ENCODE results near the gene BCL2L11. TPM values are rescaled to one million over a fixed set of nuclear protein-coding genes. Genes with fewer than 3 reads are reported as not detected.

BCL2L11 gene
- total and polyA plus RNA-seq, 2 experiments from 2014 or later = 10.6 to 22.5 TPM

DNA sequence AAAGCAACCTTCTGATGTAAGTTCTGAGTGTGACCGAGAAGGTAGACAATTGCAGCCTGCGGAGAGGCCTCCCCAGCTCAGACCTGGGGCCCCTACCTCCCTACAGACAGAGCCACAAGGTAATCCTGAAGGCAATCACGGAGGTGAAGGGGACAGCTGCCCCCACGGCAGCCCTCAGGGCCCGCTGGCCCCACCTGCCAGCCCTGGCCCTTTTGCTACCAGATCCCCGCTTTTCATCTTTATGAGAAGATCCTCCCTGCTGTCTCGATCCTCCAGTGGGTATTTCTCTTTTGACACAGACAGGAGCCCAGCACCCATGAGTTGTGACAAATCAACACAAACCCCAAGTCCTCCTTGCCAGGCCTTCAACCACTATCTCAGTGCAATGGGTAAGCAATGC lies 3.0 kb downstream of the BCL2L11 start:
- peaks cover 31% of the 10 kb centered on the region for H3K27me3 ChIP-seq (ENCODE audit: insufficient read depth)
- no peaks in the 10 kb centered on the region for H3K4me1 ChIP-seq (ENCODE audit: insufficient read depth)
- ATAC-seq = no peak
- no peak overlapping the region for H3K27ac ChIP-seq (ENCODE audit: low read depth)
- H3K9me2 ChIP-seq (ENCODE audit: insufficient read depth) = no peaks in the 10 kb centered on the region
- H2AFZ ChIP-seq = no peak overlapping the region
- peak overlapping the region; percentile 93 for H3K4me3 ChIP-seq
- no peak for DNase-seq (ENCODE audit: low spot score)
- peaks cover 68% of the 10 kb centered on the region for H3K79me2 ChIP-seq (replicated peaks; ENCODE audit: insufficient read depth)
- peaks cover 36% of the 10 kb centered on the region for H3K36me3 ChIP-seq (ENCODE audit: insufficient read depth)
- TF ChIP-seq, protein P1, sequence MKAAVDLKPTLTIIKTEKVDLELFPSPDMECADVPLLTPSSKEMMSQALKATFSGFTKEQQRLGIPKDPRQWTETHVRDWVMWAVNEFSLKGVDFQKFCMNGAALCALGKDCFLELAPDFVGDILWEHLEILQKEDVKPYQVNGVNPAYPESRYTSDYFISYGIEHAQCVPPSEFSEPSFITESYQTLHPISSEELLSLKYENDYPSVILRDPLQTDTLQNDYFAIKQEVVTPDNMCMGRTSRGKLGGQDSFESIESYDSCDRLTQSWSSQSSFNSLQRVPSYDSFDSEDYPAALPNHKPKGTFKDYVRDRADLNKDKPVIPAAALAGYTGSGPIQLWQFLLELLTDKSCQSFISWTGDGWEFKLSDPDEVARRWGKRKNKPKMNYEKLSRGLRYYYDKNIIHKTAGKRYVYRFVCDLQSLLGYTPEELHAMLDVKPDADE (IDR thresholded peaks at IDR 0.05) = no peak
- TF ChIP-seq EZH2phosphoT487 (IDR thresholded peaks at IDR 0.05; ENCODE audit: unreplicated experiment) (no peak), EZH2 (IDR thresholded peaks at IDR 0.05; ENCODE audit: low read depth, unreplicated experiment) (no peak), CREB1 (CRISPR knock-in tag; IDR thresholded peaks at IDR 0.05; ENCODE audit: low read depth) (no peak), NANOG (IDR thresholded peaks at IDR 0.05; ENCODE audit: borderline replicate concordance) (no peak), JUNB (IDR thresholded peaks at IDR 0.05; ENCODE audit: unreplicated experiment) (no peak), ZNF114 (CRISPR knock-in tag; IDR thresholded peaks at IDR 0.05) (no peak), STAT1 (IDR thresholded peaks at IDR 0.05; ENCODE audit: unreplicated experiment) (no peak), POLR2AphosphoS5 (IDR thresholded peaks at IDR 0.05; ENCODE audit: low read depth) (no peak), ZNF331 (CRISPR knock-in tag; IDR thresholded peaks at IDR 0.05; ENCODE audit: low read depth) (no peak)
- TF ChIP-seq, protein P2, sequence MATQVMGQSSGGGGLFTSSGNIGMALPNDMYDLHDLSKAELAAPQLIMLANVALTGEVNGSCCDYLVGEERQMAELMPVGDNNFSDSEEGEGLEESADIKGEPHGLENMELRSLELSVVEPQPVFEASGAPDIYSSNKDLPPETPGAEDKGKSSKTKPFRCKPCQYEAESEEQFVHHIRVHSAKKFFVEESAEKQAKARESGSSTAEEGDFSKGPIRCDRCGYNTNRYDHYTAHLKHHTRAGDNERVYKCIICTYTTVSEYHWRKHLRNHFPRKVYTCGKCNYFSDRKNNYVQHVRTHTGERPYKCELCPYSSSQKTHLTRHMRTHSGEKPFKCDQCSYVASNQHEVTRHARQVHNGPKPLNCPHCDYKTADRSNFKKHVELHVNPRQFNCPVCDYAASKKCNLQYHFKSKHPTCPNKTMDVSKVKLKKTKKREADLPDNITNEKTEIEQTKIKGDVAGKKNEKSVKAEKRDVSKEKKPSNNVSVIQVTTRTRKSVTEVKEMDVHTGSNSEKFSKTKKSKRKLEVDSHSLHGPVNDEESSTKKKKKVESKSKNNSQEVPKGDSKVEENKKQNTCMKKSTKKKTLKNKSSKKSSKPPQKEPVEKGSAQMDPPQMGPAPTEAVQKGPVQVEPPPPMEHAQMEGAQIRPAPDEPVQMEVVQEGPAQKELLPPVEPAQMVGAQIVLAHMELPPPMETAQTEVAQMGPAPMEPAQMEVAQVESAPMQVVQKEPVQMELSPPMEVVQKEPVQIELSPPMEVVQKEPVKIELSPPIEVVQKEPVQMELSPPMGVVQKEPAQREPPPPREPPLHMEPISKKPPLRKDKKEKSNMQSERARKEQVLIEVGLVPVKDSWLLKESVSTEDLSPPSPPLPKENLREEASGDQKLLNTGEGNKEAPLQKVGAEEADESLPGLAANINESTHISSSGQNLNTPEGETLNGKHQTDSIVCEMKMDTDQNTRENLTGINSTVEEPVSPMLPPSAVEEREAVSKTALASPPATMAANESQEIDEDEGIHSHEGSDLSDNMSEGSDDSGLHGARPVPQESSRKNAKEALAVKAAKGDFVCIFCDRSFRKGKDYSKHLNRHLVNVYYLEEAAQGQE (IDR thresholded peaks at IDR 0.05; ENCODE audit: unreplicated experiment) = no peak
- TF ChIP-seq, protein P3, sequence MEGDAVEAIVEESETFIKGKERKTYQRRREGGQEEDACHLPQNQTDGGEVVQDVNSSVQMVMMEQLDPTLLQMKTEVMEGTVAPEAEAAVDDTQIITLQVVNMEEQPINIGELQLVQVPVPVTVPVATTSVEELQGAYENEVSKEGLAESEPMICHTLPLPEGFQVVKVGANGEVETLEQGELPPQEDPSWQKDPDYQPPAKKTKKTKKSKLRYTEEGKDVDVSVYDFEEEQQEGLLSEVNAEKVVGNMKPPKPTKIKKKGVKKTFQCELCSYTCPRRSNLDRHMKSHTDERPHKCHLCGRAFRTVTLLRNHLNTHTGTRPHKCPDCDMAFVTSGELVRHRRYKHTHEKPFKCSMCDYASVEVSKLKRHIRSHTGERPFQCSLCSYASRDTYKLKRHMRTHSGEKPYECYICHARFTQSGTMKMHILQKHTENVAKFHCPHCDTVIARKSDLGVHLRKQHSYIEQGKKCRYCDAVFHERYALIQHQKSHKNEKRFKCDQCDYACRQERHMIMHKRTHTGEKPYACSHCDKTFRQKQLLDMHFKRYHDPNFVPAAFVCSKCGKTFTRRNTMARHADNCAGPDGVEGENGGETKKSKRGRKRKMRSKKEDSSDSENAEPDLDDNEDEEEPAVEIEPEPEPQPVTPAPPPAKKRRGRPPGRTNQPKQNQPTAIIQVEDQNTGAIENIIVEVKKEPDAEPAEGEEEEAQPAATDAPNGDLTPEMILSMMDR (conservative IDR thresholded peaks at IDR 0.05; ENCODE audit: low read depth in 2 of 2) = no peak
- TF ChIP-seq, protein P4, sequence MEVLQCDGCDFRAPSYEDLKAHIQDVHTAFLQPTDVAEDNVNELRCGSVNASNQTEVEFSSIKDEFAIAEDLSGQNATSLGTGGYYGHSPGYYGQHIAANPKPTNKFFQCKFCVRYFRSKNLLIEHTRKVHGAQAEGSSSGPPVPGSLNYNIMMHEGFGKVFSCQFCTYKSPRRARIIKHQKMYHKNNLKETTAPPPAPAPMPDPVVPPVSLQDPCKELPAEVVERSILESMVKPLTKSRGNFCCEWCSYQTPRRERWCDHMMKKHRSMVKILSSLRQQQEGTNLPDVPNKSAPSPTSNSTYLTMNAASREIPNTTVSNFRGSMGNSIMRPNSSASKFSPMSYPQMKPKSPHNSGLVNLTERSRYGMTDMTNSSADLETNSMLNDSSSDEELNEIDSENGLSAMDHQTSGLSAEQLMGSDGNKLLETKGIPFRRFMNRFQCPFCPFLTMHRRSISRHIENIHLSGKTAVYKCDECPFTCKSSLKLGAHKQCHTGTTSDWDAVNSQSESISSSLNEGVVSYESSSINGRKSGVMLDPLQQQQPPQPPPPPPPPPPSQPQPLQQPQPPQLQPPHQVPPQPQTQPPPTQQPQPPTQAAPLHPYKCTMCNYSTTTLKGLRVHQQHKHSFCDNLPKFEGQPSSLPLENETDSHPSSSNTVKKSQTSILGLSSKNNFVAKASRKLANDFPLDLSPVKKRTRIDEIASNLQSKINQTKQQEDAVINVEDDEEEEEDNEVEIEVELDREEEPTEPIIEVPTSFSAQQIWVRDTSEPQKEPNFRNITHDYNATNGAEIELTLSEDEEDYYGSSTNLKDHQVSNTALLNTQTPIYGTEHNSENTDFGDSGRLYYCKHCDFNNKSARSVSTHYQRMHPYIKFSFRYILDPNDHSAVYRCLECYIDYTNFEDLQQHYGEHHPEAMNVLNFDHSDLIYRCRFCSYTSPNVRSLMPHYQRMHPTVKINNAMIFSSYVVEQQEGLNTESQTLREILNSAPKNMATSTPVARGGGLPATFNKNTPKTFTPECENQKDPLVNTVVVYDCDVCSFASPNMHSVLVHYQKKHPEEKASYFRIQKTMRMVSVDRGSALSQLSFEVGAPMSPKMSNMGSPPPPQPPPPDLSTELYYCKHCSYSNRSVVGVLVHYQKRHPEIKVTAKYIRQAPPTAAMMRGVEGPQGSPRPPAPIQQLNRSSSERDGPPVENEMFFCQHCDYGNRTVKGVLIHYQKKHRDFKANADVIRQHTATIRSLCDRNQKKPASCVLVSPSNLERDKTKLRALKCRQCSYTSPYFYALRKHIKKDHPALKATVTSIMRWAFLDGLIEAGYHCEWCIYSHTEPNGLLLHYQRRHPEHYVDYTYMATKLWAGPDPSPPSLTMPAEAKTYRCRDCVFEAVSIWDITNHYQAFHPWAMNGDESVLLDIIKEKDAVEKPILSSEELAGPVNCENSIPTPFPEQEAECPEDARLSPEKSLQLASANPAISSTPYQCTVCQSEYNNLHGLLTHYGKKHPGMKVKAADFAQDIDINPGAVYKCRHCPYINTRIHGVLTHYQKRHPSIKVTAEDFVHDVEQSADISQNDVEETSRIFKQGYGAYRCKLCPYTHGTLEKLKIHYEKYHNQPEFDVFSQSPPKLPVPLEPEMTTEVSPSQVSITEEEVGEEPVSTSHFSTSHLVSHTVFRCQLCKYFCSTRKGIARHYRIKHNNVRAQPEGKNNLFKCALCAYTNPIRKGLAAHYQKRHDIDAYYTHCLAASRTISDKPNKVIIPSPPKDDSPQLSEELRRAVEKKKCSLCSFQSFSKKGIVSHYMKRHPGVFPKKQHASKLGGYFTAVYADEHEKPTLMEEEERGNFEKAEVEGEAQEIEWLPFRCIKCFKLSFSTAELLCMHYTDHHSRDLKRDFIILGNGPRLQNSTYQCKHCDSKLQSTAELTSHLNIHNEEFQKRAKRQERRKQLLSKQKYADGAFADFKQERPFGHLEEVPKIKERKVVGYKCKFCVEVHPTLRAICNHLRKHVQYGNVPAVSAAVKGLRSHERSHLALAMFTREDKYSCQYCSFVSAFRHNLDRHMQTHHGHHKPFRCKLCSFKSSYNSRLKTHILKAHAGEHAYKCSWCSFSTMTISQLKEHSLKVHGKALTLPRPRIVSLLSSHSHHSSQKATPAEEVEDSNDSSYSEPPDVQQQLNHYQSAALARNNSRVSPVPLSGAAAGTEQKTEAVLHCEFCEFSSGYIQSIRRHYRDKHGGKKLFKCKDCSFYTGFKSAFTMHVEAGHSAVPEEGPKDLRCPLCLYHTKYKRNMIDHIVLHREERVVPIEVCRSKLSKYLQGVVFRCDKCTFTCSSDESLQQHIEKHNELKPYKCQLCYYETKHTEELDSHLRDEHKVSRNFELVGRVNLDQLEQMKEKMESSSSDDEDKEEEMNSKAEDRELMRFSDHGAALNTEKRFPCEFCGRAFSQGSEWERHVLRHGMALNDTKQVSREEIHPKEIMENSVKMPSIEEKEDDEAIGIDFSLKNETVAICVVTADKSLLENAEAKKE (CRISPR knock-in tag; IDR thresholded peaks at IDR 0.05) = no peak
- H4K20me1 ChIP-seq (replicated peaks; ENCODE audit: insufficient read depth) = peaks cover 32% of the 10 kb centered on the region
- Mint-ChIP-seq H3K27ac (no peak overlapping the region), H3K4me3 (peak overlapping the region; percentile 87), H3K9me3 (no peaks in the 10 kb centered on the region), H3K27me3 (ENCODE audit: insufficient read depth, low read depth, poor library complexity) (peaks cover 32% of the 10 kb centered on the region), H3K36me3 (ENCODE audit: low read depth) (peaks cover 54% of the 10 kb centered on the region), H3K4me1 (peaks cover 7% of the 10 kb centered on the region)
- H3K4me2 ChIP-seq = peak overlapping the region; percentile 86
- H3F3A ChIP-seq (replicated peaks; ENCODE audit: low read depth) = 0 out of 2 replicates have a peak, but pooled peaks cover 3% of the 10 kb centered on the region
